GOT3 (cell line): ENCODE results near the gene KARS1.

ENCODE experiments used
- DNase-seq: peaks from one replicate; lab custom pipeline; 2025; ENCODE audit warnings: mixed read lengths; lab: John Stamatoyannopoulos, UW

The KARS1 gene

DNA sequence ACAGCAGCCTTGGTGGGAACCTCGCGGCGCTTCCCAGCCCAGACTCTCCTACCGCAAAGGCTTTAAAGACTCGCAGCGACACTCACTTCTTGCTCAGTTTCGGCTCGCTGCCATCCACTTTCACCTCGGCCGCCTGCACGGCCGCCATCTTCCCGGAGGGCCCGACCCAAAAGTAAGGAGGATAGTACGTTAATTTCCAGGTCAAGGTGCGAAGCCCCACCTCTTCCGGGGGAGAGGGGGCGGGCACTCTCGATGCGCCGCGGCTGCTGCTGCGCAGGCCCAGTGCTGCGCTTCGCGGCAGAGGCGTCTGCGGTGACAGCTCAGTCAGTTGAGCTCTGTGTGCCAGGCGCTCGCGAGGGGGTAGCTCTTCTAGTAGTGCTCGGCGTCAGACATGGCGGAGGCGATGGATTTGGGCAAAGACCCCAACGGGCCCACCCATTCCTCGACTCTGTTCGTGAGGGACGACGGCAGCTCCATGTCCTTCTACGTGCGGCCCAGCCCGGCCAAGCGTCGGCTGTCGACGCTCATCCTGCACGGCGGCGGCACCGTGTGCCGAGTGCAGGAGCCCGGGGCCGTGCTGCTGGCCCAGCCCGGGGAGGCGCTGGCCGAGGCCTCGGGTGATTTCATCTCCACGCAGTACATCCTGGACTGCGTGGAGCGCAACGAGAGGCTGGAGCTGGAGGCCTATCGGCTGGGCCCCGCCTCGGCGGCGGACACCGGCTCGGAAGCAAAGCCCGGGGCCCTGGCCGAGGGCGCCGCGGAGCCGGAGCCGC is at the start of gene KARS1, which contains the start of gene TERF2IP:
Gene KARS1, minus strand, starts transcription at position 174 of the 773 bp plus-strand sequence. Its CDS starts 26 bp downstream, at position 148.
Gene TERF2IP, plus strand, starts transcription at position 282 of the 773 bp plus-strand sequence. Its CDS starts 110 bp downstream, at position 392.
- DNase-seq, result peak; percentile 77

DNA sequence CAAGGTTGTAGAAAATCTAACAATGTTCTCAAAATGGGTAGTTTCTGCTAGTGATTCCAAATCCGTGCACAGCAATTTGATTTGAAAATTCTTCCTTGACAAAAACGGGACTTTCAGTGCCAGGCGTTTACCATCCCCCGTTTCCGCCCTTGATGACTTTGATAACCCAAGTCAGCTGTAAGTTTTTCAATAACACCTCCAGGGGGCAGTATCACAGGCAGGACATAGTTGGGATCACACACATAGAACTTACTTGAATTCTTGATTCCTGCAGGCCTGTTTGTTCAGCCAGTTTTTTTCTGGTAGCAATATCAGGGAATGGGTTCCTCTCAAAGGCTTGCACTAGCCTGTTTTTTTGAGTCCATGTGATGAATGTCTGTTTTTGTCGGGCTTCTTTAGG is 48.2 kb upstream of the KARS1 start:
- DNase-seq, result no peak

DNA sequence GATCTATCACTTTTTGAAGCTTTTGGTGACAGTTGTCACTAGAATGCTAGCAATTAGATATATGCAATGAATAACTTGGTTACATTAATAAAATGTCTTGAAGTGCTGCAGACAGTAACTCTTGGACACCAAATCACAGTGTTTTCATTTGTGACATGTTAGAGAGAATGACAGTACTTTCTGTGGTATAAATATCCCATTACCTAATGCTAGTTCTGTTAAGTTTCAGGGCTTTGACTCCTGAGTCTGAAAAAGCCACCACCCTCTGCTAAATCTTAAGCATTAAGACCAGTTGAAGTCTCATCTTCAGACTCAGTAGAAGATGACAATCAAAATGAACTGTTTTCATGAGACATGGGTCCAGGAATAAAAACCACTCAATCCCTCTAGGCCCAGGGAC is 39.9 kb upstream of the KARS1 start:
- no peak for DNase-seq

DNA sequence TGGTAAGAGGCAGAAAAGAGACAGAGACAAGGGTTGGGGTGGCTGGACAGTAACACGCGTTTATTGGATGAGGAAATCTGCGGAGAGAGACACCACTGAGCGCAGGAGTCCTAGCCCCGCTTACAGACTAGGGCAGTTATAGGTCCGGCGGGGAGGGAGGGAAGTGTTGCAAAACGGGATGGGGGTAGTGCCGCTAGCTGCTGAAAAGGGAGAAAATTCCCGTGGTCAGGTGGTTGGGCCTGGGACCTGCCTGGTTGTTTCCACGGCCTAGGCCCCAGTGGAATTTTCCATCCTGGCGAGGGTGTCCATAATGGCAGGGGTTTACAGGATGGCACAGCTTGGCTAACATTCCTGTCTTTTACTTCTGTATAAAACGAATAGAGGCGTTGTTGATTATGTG is 34.8 kb upstream of the KARS1 start:
- DNase-seq, result no peak

DNA sequence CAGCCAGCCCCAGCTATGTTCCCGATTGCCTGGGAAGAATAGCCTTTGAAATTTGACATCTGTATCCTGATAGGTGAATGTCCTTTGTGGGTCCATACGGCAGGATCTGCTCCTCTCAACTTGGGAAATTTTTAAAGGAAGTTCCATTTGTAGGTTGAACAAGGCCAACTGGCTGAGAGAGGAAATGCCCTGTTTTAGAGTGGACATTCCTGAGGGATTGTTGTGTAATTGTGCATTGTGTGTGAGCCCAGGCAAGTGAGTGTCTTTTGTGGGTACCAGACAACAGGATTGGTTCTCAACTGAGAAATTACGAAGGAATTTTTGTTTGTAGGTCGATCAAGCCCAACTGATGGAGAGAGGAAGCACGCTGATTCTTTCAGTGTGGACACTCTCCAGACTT is 31.9 kb upstream of the KARS1 start:
- DNase-seq, result no peak

DNA sequence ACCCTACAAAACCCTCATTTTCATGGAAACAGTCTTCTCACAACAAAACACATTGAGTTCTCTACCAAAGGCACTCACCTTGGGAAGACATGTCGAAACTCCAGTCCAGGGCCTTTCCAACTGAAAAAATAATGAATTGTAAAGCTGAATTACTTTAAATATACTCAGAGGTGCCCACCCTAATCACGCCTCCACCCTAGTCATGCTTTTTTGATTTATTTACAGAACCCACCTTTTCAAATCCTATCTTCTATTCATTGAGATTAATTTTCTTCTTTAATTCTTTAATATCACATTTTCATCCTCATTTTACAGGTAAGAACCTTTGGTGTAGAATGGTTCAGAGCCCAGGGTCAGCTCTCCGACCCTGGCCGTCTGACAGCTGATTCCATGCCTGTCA is 29.4 kb upstream of the KARS1 start, which contains the start of gene CPHXL2:
Gene CPHXL2, minus strand, starts transcription at position 101 of the 400 bp plus-strand sequence. Its CDS starts 10 bp downstream, at position 91.
- DNase-seq, result no peak

DNA sequence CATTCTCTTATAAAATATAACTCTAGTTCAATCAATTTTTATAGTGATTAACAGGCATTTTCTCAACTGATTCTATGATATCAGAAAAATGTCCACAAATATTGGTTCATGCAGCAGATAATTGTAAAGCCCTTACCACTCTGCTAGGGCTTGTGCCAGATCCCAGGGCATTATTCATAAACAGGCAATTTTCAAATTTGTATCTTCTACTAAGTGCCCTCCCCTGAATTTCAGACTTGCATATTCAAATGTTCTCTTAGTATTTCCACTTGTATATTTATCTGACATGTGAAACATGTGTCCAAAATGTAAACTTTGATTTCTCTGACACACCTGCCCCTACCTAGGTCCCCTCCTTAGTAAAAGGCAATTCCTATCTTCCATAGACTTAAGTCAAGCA is 20.0 kb upstream of the KARS1 start:
- no peak for DNase-seq

DNA sequence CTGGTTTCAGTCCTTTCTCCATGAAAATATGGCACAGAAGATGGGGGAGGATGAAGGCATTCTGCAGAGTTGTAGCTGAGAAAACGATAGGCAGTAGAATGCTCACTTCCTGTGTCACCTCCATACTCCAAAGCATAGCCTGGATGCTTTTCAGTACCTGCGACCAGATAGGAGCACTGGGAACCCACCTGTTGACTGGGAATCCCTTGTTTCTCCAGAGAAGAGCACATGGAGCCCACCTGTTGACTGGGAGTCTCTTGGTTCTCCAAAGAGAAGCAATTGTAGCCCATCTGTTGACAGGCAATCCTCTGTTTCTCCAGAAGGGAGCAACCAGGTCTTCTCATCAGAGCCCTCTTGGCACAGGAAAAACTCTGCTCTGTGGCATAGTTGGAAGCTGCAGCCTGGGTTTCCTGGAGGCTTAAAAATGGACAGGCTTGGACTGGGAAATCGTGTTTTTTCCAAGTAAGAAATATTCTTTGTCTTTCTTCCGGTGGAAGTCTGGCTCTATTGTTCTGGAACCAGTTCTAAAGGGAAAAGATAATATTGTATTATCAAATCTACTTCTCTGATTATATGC is 13.3 kb upstream of the KARS1 start:
- DNase-seq, result no peak

DNA sequence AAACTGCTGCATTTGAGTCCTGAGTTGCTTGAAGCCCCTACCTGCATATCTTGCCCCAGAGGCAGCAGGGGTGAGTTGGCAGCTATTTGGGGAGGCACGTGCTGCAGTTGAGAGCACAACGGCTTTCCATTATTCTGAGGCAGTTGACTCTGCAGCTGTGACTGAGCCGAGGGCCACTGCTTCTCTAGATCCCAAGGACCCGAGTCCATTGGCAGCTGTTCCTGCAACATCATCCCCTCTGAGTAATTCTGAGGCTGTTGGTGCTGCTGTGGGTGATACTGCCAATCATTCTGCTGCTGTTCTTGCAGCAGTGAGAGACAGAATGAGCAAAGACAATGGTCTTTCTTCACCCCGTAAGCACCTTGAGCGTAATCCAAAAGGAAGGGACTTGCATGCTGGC is 12.9 kb upstream of the KARS1 start:
- no peak for DNase-seq

DNA sequence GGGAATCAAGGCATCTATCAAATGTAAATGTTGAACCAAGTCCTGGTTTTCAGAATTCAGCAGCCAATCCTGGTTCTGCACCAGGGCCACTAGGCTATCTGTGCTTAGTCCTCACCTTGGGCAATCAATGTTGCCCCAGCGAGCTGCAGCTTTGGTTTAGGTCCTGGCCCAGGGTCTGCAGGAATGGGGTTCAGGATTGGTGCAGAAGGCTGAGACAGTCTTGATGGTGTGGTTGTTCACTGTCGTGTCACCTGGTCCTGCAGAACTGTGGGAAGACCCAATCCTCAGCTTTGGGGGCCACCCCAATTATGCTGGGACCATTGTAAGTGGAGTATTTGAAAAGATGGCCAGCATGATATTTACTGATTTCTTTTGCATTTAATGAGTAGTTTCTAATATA is 10.7 kb upstream of the KARS1 start:
- no peak for DNase-seq

DNA sequence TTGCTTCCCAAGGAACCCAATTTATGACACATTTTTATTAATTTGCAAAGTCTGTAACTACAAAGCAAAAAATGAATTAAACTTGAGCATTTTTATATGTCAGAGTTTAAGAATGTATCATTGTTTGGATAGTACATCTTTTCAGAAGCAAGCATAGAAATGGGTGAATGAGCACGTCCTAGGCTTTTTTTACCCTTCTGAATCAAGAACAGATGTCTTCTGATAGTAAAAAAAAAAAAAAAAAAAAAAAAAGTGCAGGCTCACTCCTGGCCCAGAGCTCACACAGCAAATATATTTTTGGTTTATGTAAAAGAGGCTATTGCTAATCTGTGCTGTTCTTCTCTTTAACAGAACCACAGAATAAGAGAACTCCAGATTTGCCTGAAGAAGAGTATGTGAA is 6.5 kb upstream of the KARS1 start:
- no peak for DNase-seq

DNA sequence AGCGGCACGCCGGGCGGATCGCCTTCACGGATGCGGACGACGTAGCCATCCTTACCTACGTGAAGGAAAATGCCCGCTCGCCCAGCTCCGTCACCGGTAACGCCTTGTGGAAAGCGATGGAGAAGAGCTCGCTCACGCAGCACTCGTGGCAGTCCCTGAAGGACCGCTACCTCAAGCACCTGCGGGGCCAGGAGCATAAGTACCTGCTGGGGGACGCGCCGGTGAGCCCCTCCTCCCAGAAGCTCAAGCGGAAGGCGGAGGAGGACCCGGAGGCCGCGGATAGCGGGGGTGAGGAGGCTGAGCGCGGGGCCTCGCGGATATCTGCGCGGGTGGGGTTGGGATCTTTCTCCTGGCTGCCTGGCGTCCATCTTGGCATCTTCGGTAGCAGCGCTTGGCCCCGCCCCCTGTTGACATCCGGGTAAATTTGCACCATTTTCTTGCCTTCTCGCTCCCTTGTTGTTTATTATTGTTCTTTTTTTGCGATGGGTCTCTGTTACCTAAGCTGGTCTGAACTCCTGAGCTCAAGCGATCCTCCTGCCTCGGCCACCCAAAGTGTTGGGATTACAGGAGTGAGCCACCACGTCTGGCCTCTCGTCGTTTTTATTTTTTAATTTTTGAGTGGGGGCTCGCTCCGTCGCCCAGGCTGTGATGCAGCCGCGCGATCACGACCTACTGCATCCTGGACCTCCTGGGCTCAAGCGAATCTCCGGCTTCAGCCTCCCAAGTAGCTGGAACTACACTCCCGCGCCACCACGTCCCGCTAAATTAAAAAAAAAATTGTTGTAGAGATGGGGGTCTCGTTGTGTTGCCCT is 1.0 kb upstream of the KARS1 start:
- peak; percentile 29 for DNase-seq

DNA sequence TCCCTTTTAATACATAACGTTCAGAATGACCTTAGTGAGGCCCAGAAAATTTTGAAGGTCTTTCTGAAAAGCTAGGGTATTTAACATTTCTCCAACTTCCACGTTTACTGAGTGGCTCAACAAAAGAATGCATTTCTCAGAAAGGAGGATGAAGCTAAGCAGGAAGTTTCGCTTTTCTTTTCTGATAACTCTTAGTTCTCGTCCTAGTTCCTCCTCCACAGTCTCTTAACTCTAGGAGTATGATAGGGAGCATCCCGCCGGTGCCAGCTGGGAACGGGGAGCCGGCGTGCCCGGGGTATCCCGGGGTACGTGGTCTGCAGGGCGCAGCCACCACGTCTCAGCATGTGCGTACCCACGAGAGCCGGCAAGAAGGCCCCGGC is 363 bp downstream of the KARS1 start:
- DNase-seq, result no peak

DNA sequence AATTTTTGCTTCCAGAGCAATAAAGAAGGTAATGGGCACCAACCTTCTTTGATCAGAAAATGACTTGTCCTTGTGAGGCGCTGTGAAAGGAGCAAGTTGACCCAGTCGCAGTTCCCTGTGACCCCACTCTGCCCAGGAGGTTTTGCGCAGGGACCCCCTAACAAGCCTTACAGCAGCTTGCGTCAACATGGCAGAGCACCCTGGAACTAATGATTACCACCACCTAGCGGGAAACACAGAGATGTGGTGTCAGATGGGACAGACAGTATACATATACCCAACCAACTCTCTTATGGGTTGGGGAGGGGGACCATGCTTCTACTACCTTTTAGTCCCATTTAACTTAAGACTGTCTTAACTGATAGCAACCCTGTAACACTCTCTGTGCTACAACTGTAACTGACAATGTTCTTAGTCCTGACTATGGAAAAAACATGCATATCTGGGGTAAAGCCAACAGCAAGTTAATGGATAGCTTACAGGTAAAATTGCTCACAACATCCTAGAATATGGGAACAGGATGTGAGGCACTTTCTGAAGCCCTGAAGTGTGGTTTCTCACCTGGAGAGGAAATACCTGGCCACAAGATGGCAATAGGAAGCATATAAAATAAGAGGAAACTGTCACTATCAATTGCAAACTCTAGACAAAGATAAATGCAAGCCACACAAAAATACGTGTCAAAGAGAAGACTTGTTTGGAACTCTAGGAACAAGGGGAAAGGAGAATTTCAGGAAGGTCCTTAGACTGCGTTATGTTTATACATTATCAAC is 3.0 kb downstream of the KARS1 start:
- no peak for DNase-seq

DNA sequence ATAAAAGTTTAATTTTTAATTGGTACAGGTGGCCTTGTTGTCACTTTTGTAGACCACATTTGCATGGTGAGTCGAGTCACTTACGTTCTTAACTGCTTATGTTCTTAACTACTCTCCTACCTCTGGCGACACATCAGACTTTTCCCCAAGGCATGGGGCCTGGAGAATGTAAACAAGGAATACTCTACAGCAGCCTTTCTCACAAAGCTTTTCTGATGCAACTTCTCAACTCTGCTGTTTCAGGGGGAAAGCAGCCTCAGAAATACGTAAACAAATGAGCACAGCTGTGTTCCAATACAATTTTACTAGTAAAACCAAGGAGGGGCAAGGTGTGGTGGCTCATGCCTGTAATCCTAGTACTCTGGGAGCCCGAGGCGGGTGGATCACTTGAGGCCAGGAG is 6.9 kb downstream of the KARS1 start:
- no peak for DNase-seq

DNA sequence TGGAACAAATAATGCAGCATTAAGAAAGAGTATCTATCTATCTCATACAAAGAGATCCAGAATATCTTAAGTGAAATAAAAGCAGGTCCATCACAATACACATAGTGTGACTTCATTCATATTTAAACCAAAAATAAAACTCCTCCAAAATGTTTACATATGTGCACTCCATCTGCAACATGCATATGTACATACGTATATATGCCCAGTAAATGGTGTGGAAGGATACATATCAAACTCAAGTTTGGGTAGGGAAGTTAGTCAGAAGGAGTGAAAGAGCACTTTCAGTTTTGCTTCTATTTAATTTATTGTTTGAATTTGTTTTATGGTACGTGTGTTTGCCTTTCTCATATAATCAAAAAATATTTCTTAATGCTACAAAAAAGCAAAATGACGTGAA is 12.4 kb downstream of the KARS1 start:
- no peak for DNase-seq

DNA sequence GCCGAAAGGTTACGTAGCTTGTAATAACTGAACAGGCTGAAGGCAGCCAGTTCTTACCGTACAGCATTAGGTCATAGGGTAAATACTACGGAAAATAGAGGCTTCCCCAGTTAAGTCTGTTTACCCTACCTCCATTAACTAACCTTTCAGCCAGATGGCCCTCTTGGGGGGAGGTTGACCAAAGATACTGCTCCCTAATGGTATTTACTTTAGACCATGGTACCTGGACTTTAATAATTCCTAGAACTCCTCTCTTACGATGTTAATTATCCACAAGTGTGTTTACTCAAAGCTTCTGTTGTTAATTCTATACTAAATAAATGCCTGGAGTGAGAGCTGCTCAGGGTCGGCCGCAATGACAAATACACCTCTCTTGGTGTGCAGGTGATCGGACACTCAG is 14.6 kb downstream of the KARS1 start:
- no peak for DNase-seq

DNA sequence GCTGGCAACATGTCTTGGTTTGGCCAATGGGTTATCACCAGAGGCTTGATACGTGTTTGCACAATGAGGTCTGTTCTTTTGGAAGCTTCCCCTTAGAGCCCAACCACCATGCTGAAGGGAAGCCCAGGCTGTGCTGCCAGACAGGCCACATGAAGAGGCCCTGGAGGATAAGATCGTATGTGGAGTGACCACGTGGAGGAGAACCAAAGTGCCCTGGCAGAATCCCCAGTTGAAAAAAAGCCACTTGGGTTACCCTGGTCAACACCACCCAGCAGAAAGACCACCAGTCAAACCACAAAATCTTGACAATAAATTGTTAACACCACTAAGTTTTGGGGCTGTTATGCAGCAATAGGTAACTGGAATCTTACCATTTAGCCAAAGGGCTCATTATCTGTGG is 17.4 kb downstream of the KARS1 start:
- no peak for DNase-seq

DNA sequence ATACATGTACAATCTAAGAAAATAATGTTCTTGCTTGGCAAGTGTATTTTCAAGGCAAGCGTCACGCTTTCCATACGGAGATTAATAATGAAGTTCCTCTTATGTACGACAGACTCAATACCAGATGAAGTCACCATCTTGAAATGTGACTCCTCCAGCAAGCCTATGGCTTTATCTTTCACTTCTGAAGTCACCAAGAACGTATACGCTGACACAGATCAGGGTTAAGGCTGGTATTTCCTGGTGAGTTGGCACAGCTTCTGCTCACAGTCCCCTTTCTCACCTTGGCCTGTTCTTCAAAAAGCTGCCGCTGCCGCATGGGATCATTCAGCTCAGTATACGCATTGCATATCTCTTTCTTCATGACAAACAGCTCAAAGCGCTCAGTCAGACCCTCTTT is 18.3 kb downstream of the KARS1 start:
- no peak for DNase-seq

DNA sequence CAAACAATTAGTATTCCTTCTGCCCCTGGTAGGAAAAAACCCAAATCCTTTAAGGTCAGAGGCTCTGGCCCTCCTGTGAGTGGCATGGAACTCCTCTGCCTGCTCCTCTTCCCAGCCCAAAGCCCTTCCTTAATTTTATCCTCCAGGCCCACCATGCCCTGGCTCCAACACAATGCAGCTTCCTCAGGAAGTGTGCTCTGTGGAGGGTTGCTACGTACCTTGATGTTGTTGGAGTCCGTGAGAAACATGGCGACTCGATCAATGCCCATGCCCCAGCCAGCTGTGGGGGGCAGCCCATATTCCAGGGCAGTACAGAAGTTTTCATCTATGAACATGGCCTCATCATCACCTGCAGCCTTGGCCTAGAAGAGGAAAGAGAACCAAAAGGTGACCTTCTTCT is 19.1 kb downstream of the KARS1 start:
- DNase-seq, result no peak

DNA sequence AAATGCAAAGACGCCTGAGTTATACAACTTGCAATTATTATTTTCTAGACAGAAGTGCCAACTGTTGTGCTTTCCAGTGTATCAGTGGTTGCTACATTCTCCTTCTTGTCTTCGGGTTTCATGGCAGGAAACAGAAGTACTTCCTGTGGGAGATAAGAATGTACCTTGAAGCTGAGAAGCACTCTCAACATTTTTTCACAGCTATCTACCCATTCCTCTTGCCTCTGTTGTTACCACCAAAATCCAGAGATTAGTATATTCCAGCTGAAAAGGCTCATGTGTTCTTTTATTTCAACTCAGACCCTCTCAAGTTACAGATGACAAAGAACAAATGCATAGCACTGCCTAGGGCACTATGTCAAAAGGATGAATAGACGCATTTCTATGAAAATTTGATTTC is 19.6 kb downstream of the KARS1 start:
- no peak for DNase-seq

DNA sequence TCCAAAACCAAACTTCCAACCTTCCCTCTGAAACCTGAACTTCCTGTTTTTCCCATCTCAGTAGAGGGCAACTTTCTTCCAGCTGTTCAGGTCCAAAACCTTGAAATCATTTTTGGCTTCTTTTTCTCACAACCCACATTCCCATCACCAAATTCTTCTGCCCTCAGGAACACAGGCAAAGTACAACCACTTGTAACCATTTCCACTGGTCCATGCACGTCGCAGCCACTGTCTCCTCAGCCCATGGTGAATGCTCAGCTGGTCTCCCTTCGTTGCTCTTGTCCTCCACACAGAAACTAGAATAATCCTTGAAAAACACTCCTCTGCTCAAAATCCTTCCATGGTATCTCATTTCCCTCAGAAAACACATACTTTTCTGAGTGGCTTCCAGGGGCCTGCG is 20.7 kb downstream of the KARS1 start:
- DNase-seq, result no peak
